Mesenchymal stem cell (in vitro differentiated cells and primary cell): ENCODE results near the gene UQCR11.

Experiments used
- DNase-seq: peaks from one replicate; pipeline ENCODE4 v3.0.0-alpha.2; 2013
- H2AFZ ChIP-seq: one replicate; pipeline ENCODE4 v1.6.1; 2013; ENCODE audit warnings: low read depth, mild to moderate bottlenecking, control low read depth, inconsistent platforms, low read length, moderate library complexity
- H2AK5ac ChIP-seq: 2 replicates; pipeline ENCODE4 v1.6.1; 2013; ENCODE audit warnings: low read length, moderate library complexity, mild to moderate bottlenecking, inconsistent platforms; ENCODE audit not compliant: severe bottlenecking
- H2BK120ac ChIP-seq: one replicate; pipeline ENCODE4 v1.6.1; 2013; ENCODE audit warnings: low read depth, mild to moderate bottlenecking, inconsistent platforms, low read length, moderate library complexity
- H2BK12ac ChIP-seq, 2 experiments: one replicate each; pipeline ENCODE4 v1.6.1; 2013; ENCODE audit warnings: inconsistent platforms in 2 of 2, low read length in 2 of 2, mild to moderate bottlenecking in 2 of 2, moderate library complexity in 2 of 2, control low read depth in 1 of 2
- H2BK15ac ChIP-seq: one replicate; pipeline ENCODE4 v1.6.1; 2013; ENCODE audit warnings: mild to moderate bottlenecking, low read depth, inconsistent platforms; ENCODE audit not compliant: poor library complexity, severe bottlenecking
- H2BK5ac ChIP-seq: 2 replicates; pipeline ENCODE4 v1.6.1; 2013; ENCODE audit warnings: low read depth, mild to moderate bottlenecking, low read length, control low read depth, inconsistent platforms; ENCODE audit not compliant: poor library complexity, severe bottlenecking
- H3K14ac ChIP-seq, 2 experiments: one replicate each; pipeline ENCODE4 v1.6.1; 2013; ENCODE audit warnings: inconsistent platforms in 2 of 2, low read length in 2 of 2, control low read depth in 1 of 2, mild to moderate bottlenecking in 1 of 2, moderate library complexity in 1 of 2
- H3K18ac ChIP-seq, 2 experiments: one replicate each; pipeline ENCODE4 v1.6.1; 2013; ENCODE audit warnings: inconsistent platforms in 2 of 2, low read length in 2 of 2, control low read depth in 1 of 2, low read depth in 1 of 2, mild to moderate bottlenecking in 1 of 2
- H3K23ac ChIP-seq, 2 experiments: one replicate each; pipeline ENCODE4 v1.6.1; 2013; ENCODE audit warnings: inconsistent platforms in 2 of 2, low read length in 2 of 2, mild to moderate bottlenecking in 2 of 2, moderate library complexity in 2 of 2, control low read depth in 1 of 2
- H3K27ac ChIP-seq: 2 replicates; pipeline ENCODE4 v1.5.1; 2013; ENCODE audit warnings: mild to moderate bottlenecking, moderate library complexity, low read length, control low read depth, inconsistent platforms; ENCODE audit not compliant: poor library complexity, severe bottlenecking
- H3K27me3 ChIP-seq, 2 experiments: 2 replicates each; pipeline versions ENCODE4 v1.6.1 to v1.7.0; 2013; ENCODE audit warnings: low read length in 2 of 2, mild to moderate bottlenecking in 2 of 2, moderate library complexity in 2 of 2, control low read depth in 1 of 2, inconsistent platforms in 1 of 2; ENCODE audit not compliant: control insufficient read depth in 1 of 2, insufficient read depth in 1 of 2
- H3K36me3 ChIP-seq, 2 experiments: 2 replicates each; pipeline versions ENCODE4 v1.6.1 to v1.7.0; 2013; ENCODE audit warnings: low read length in 2 of 2, control low read depth in 1 of 2, inconsistent platforms in 1 of 2, low read depth in 1 of 2, mild to moderate bottlenecking in 1 of 2; ENCODE audit not compliant: insufficient read depth in 2 of 2, control insufficient read depth in 1 of 2
- H3K4ac ChIP-seq, 2 experiments: one replicate each; pipeline ENCODE4 v1.6.1; 2013; ENCODE audit warnings: inconsistent platforms in 2 of 2, low read length in 2 of 2, mild to moderate bottlenecking in 2 of 2, moderate library complexity in 2 of 2, control low read depth in 1 of 2, low read depth in 1 of 2
- H3K4me1 ChIP-seq: 2 replicates; pipeline ENCODE4 v1.6.1; 2013; ENCODE audit warnings: low read depth, low read length, control low read depth; ENCODE audit not compliant: control insufficient read depth, insufficient read depth
- H3K4me2 ChIP-seq: 2 replicates; pipeline ENCODE4 v1.6.1; 2013; ENCODE audit warnings: low read length, mild to moderate bottlenecking, inconsistent platforms; ENCODE audit not compliant: poor library complexity, severe bottlenecking
- H3K4me3 ChIP-seq, 2 experiments: 2 replicates each; pipeline versions ENCODE4 v1.5.1 to v1.7.0; 2013; ENCODE audit warnings: low read length in 2 of 2, mild to moderate bottlenecking in 2 of 2, control low read depth in 1 of 2, low read depth in 1 of 2; ENCODE audit not compliant: insufficient read depth in 1 of 2
- H3K79me1 ChIP-seq: replicated peaks from 2 replicates; pipeline ENCODE4 v1.6.1; 2013; ENCODE audit warnings: mild to moderate bottlenecking, control low read depth, low read length, inconsistent platforms; ENCODE audit not compliant: poor library complexity, severe bottlenecking
- H3K9ac ChIP-seq: 2 replicates; pipeline ENCODE4 v1.7.0; 2013; ENCODE audit warnings: mild to moderate bottlenecking, low read length, moderate library complexity
- H3K9me3 ChIP-seq: 2 replicates; pipeline ENCODE4 v1.7.0; 2013; ENCODE audit warnings: mild to moderate bottlenecking, low read length; ENCODE audit not compliant: control insufficient read depth
- H4K8ac ChIP-seq: one replicate; pipeline ENCODE4 v1.6.1; 2013; ENCODE audit warnings: inconsistent platforms, mild to moderate bottlenecking, low read length, moderate library complexity
- H4K91ac ChIP-seq: one replicate; pipeline ENCODE4 v1.6.1; 2013; ENCODE audit warnings: mild to moderate bottlenecking, low read length, inconsistent platforms
- WGBS: methylation state at CpG from one replicate; pipeline ENCODE4 v1.1.7; 2013; ENCODE audit warnings: mixed read lengths; 5-methylcytosine and 5-hydroxymethylcytosine counted together

UQCR11 gene

GRCh38 chr19:1647501-1648458, 42.5 kb upstream of the UQCR11 start:
- no peak overlapping the region for H3K23ac ChIP-seq
- H3K9ac ChIP-seq = no peak overlapping the region
- H3K14ac ChIP-seq = no peak overlapping the region
- DNase-seq = no peak
- no peak overlapping the region for H3K18ac ChIP-seq
- H4K91ac ChIP-seq = no peak overlapping the region
- no peak overlapping the region for H2BK12ac ChIP-seq
- no peaks in the 10 kb centered on the region for H3K9me3 ChIP-seq
- H2BK120ac ChIP-seq = no peak overlapping the region
- H3K4me2 ChIP-seq = peak overlapping the region; percentile 13
- H3K36me3 ChIP-seq = peaks cover 34 to 69% of the 10 kb centered on the region in 2 experiments
- peaks cover 27% of the 10 kb centered on the region for H3K4me1 ChIP-seq
- H3K27me3 ChIP-seq = no peaks in the 10 kb centered on the region
- no peak overlapping the region for H3K4ac ChIP-seq
- H2AFZ ChIP-seq = no peak overlapping the region
- no peak overlapping the region for H2AK5ac ChIP-seq
- H3K27ac ChIP-seq = no peak overlapping the region
- no peak overlapping the region for H3K4me3 ChIP-seq
- H2BK5ac ChIP-seq = no peak overlapping the region
- no peak overlapping the region for H4K8ac ChIP-seq
- peaks cover 42% of the 10 kb centered on the region for H3K79me1 ChIP-seq
- H2BK15ac ChIP-seq = no peak overlapping the region
- WGBS = 95% methylated on average over 41 of the region's 41 CpGs

DNA sequence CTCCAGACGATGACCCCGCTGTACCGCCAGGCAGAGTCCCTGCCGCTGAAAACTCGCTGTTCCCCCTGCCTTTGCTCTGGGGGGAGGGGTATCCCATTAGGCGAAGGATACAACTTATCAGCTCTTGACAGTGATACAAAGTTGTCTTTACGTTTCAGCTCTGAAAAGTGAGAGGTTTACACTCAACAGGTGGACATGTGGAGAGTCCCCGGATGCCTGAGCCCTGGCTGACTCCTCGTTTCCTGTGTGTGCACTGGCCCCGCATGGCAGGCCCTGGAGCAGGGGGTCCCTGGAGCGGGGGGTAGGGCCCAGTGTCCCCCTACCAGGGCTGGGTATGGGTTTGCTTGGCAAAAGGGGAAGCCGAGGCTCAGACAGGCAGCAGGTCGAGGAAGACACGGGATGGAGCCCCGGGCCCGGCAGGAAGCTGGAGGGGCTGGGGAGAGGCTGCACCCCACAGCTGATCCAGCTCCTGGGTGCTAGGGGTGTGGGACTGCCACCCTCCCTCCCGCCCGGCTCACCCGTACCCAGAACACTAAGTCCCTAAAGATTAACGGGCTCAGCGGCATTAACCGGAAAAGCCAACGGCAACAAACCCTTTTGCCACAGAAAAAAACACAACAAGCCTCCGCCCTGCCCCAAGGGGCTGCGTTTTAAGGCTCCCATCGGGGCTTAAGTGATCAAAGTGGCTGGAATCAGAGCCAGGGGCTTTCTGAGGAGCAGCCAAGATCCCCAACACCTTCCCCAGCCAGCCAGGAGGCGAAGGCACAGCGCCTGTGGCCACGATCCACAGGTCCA, 41.6 kb upstream of the UQCR11 start:
- Histone ChIP-seq H3K14ac (no peak overlapping the region), H2AFZ (no peak overlapping the region), H3K36me3 (peaks cover 43 to 78% of the 10 kb centered on the region in 2 experiments), H2AK5ac (no peak overlapping the region), H2BK12ac (no peak overlapping the region), H3K4me1 (peaks cover 30% of the 10 kb centered on the region), H2BK15ac (no peak overlapping the region), H4K8ac (no peak overlapping the region), H3K18ac (no peak overlapping the region), H3K79me1 (peaks cover 48% of the 10 kb centered on the region), H3K4ac (no peak overlapping the region), H3K4me3 (no peak overlapping the region), H3K9me3 (no peaks in the 10 kb centered on the region), H3K4me2 (no peak overlapping the region), H2BK5ac (no peak overlapping the region), H4K91ac (no peak overlapping the region), H3K9ac (no peak overlapping the region), H3K23ac (no peak overlapping the region), H3K27me3 (no peaks in the 10 kb centered on the region), H3K27ac (no peak overlapping the region), H2BK120ac (no peak overlapping the region)
- WGBS = 96% methylated on average over 29 of the region's 29 CpGs
- no peak for DNase-seq

DNA sequence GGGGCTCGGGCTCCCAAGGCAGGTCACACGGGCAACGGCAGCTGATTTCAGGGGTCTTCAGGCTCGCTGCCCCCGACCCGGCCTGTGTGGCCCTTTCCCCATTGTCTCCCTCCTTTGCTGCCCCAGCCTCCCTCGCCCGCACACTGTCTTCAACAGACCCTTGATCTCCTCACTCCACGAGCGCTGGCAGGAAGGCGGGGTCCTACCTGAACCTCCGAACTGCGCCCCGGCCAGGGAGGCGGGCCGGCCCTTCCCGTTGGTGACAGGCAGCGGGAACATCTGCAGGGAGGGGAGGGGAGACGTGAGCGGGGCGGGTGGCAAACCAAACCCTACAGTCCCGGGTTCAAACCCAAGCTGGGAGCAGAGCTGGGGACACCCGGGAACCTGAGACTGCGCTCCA, 40.9 kb upstream of the UQCR11 start:
- no peak overlapping the region for H4K91ac ChIP-seq

DNA sequence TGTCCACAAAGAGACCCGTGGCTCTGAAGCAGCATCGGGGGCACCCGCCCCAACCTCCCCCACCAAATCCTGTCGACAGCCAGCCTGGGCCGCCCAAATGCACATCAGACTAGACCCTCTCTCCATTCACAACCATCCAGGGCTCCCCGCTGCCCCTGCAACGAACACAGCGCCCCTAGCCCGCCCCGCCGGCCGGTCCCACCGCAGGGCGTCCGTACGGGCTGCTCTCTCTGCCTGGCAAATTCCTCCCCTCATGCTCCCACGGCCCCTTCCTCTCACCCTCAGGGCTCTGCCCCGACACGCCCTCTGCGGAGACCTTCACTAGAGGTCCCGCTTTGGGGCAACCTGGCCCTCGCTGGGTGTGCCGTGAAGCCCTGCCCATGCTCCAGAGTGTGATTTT, 40.0 kb upstream of the UQCR11 start:
- H3K4me3 ChIP-seq = no peak overlapping the region
- H3K4ac ChIP-seq = no peak overlapping the region
- no peak overlapping the region for H3K18ac ChIP-seq
- no peak overlapping the region for H3K4me2 ChIP-seq
- no peak overlapping the region for H2BK12ac ChIP-seq
- whole genome bisulfite sequencing = 94% methylated on average over 23 of the region's 23 CpGs
- H3K27me3 ChIP-seq = no peaks in the 10 kb centered on the region
- no peak overlapping the region for H4K91ac ChIP-seq
- H3K14ac ChIP-seq = no peak overlapping the region
- H3K79me1 ChIP-seq = peaks cover 48% of the 10 kb centered on the region
- no peak overlapping the region for H2AK5ac ChIP-seq
- no peak for DNase-seq
- no peak overlapping the region for H2BK15ac ChIP-seq
- no peaks in the 10 kb centered on the region for H3K9me3 ChIP-seq
- no peak overlapping the region for H3K23ac ChIP-seq
- no peak overlapping the region for H3K9ac ChIP-seq
- peaks cover 26% of the 10 kb centered on the region for H3K4me1 ChIP-seq
- no peak overlapping the region for H2BK120ac ChIP-seq
- peaks cover 46 to 85% of the 10 kb centered on the region in 2 experiments for H3K36me3 ChIP-seq
- no peak overlapping the region for H4K8ac ChIP-seq
- no peak overlapping the region for H3K27ac ChIP-seq
- H2AFZ ChIP-seq = no peak overlapping the region
- no peak overlapping the region for H2BK5ac ChIP-seq

More for the DNA sequence above, 40.9 kb upstream of the UQCR11 start:
- H3K27me3 ChIP-seq = no peaks in the 10 kb centered on the region
- H3K4me3 ChIP-seq = no peak overlapping the region
- H3K9ac ChIP-seq = no peak overlapping the region
- H3K79me1 ChIP-seq = peaks cover 48% of the 10 kb centered on the region
- H2BK120ac ChIP-seq = no peak overlapping the region
- no peak overlapping the region for H3K14ac ChIP-seq
- H3K27ac ChIP-seq = no peak overlapping the region
- H2BK15ac ChIP-seq = no peak overlapping the region
- H2BK12ac ChIP-seq = no peak overlapping the region
- H2BK5ac ChIP-seq = no peak overlapping the region
- no peaks in the 10 kb centered on the region for H3K9me3 ChIP-seq
- H3K4ac ChIP-seq = no peak overlapping the region
- no peak overlapping the region for H3K4me2 ChIP-seq
- no peak for DNase-seq
- peaks cover 30% of the 10 kb centered on the region for H3K4me1 ChIP-seq
- WGBS = 98% methylated on average over 24 of the region's 24 CpGs
- no peak overlapping the region for H2AFZ ChIP-seq
- no peak overlapping the region for H3K18ac ChIP-seq
- peaks cover 44 to 85% of the 10 kb centered on the region in 2 experiments for H3K36me3 ChIP-seq
- no peak overlapping the region for H2AK5ac ChIP-seq
- H4K8ac ChIP-seq = no peak overlapping the region
- H3K23ac ChIP-seq = no peak overlapping the region
